Activated T-cell treated with anti-CD3 and anti-CD28 coated beads, Interleukin-2, amount 50 U/mL, for 72 hours (primary cell): ENCODE measurements around the gene RTCA. TPM values are rescaled to one million over a fixed set of nuclear protein-coding genes. Genes with fewer than 3 reads are reported as not detected.

ENCODE experiments used
- ATAC-seq, 2 donors: fragments of 150-1000 bp; cut with Tn5 transposase; replicated peaks in 1 of 2; 2 replicates each; pipeline ENCODE4 v1.10.0; 2021; ENCODE audit warnings: moderate library complexity in 2 of 2, mild to moderate bottlenecking in 1 of 2
- DNase-seq, 2 donors: peaks; one replicate each; pipeline ENCODE4 v3.0.0; 2021 to 2022; ENCODE audit warnings: mixed read lengths in 1 of 2
- H3K27ac Mint-ChIP-seq: one replicate; pipeline ENCODE4 v1.8.0; 2022; ENCODE audit warnings: mild to moderate bottlenecking, moderate library complexity, mixed read lengths
- H3K27me3 Mint-ChIP-seq: one replicate; pipeline ENCODE4 v1.8.0; 2022; ENCODE audit warnings: low read depth, mixed read lengths
- H3K36me3 Mint-ChIP-seq, 2 donors: one replicate each; pipeline ENCODE4 v1.8.0; 2022; ENCODE audit warnings: mixed read lengths in 2 of 2, mild to moderate bottlenecking in 1 of 2; ENCODE audit not compliant: insufficient read depth in 2 of 2
- H3K4me1 Mint-ChIP-seq: one replicate; pipeline ENCODE4 v1.8.0; 2022; ENCODE audit warnings: low read depth, mixed read lengths
- H3K4me3 Mint-ChIP-seq, 2 donors: one replicate each; pipeline ENCODE4 v1.8.0; 2022; ENCODE audit warnings: mild to moderate bottlenecking in 2 of 2, mixed read lengths in 2 of 2, moderate library complexity in 2 of 2
- H3K9me3 Mint-ChIP-seq, 2 donors: one replicate each; pipeline ENCODE4 v1.8.0; 2022; ENCODE audit warnings: mixed read lengths in 2 of 2
- total RNA-seq, 2 donors: library from RNA; stranded (reverse); gene quantifications; one replicate each; pipeline ENCODE4 v1.2.3, GENCODE V29; 2022

The RTCA gene
- total RNA-seq, 2 donors from 2014 or later, result 81.6 to 81.9 TPM

DNA sequence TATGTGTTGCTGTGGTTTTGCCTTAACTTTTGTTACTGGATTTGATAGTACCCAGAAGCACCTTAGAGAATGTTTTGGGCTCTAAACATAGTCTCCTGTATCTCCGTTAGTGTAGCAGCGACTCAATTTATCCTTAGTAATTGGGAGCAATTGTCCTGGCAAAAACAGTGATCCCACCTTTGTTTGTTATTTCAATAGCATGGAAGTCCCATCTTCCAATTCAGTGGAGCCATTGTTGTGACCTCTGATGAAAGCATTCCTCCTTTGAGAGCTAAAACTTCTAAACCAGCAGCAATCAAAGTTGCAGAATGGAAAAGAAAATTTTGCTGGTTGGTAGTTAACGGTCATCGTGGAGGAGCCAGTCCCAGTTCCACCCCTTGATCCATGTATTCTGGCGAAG is 34.7 kb downstream of the RTCA start:
- Mint-ChIP-seq H3K27me3 (no peaks in the 10 kb centered on the region), H3K27ac (no peak overlapping the region), H3K36me3 (peaks cover 1 to 2% of the 10 kb centered on the region in 2 donors), H3K4me1 (peaks cover 13% of the 10 kb centered on the region), H3K4me3 (no peak overlapping the region), H3K9me3 (no peaks in the 10 kb centered on the region)
- ATAC-seq, result no peak
- DNase-seq, result no peak

GRCh38 chr1:100302739-100303138 is 36.7 kb downstream of the RTCA start:
- Mint-ChIP-seq H3K9me3 (peaks cover 0 to 3% of the 10 kb centered on the region in 2 donors), H3K36me3 (peaks cover 0 to 4% of the 10 kb centered on the region in 2 donors), H3K27me3 (no peaks in the 10 kb centered on the region), H3K4me1 (peaks cover 28% of the 10 kb centered on the region), H3K27ac (no peak overlapping the region), H3K4me3 (no peak overlapping the region)
- no peak for DNase-seq
- ATAC-seq, result no peak

GRCh38 chr1:100304227-100304626 is 38.2 kb downstream of the RTCA start:
- Mint-ChIP-seq H3K4me3 (no peak overlapping the region), H3K36me3 (peaks cover 2 to 4% of the 10 kb centered on the region in 2 donors), H3K27me3 (no peaks in the 10 kb centered on the region), H3K9me3 (peaks cover 2 to 3% of the 10 kb centered on the region in 2 donors), H3K27ac (no peak overlapping the region), H3K4me1 (peaks cover 32% of the 10 kb centered on the region)
- no peak for ATAC-seq
- DNase-seq, result no peak

DNA sequence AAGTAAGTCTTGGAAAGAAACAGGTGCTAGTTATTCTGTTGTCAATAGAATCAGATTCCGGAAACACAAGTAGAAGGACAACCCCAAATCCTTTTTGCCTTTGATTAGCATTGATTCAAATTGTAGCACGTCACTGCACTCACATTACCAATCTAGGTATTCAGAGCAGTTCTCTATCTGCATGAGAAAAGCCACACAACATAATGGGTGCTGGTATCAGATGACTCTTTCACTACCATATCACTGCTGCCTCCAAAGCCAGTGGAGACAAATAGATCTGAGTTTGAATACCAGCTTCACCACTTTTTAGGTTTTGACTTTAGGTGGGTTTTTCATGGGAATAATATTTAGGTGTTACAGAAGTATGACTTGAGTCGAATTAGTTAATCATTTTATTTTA is 38.9 kb downstream of the RTCA start:
- Mint-ChIP-seq H3K9me3 (peaks cover 2 to 3% of the 10 kb centered on the region in 2 donors), H3K27me3 (no peaks in the 10 kb centered on the region), H3K36me3 (peaks cover 2 to 4% of the 10 kb centered on the region in 2 donors), H3K27ac (no peak overlapping the region), H3K4me3 (no peak overlapping the region), H3K4me1 (peaks cover 25% of the 10 kb centered on the region)
- ATAC-seq, result no peak
- no peak for DNase-seq

DNA sequence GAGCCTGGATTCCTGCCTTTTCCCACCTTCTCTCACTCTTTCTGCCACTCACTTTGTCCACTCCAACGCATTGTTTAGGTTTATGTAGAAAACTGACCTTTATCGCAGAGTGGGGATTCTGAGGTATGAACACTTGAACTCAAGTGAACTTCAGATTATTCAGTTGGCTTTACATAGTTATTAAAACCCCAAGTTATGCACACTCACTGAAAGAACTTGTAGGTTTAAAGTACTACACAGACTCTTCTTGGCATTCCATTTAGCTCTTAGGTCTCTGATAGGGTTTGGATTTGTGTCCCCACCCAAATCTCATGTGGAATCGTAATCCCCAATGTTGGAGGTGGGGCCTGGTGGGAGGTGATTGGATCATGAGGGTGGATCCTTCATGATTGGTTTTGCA is 39.9 kb downstream of the RTCA start:
- H3K27ac Mint-ChIP-seq, result no peak overlapping the region
- no peaks in the 10 kb centered on the region for H3K27me3 Mint-ChIP-seq
- peaks cover 4 to 7% of the 10 kb centered on the region in 2 donors for H3K36me3 Mint-ChIP-seq
- no peak overlapping the region for H3K4me3 Mint-ChIP-seq
- ATAC-seq, result no peak
- H3K9me3 Mint-ChIP-seq, result peaks cover 2 to 3% of the 10 kb centered on the region in 2 donors
- peaks cover 25% of the 10 kb centered on the region for H3K4me1 Mint-ChIP-seq
- no peak for DNase-seq

DNA sequence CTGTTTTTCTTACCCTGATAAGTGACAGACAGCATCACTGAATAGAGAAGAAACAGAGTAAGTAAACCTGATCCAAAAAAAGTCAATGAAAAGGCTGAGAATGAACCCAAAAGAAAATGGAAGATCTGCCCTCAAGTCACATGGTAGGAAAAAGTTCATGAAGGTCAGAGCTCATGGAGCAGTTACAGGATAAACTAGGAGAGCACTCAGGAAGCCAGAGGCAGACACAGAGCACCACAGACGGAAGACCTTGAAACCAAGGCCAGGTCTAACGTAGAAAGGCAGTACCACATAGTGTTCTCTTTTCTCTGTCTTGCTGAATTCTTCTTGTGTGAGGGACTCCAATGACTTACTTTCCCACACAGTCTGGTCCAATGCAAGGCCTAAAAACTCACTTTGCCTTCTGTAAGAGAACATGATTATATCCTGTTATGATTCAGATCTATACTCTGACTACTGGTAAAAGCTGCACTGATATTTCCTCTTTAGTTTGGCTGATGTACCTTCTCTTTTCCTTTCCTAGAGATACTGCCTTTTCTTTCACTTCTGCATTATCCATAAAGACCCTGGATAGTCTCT is 40.8 kb downstream of the RTCA start:
- DNase-seq (no peak), ATAC-seq (peak; percentile 78 to 84)
- Mint-ChIP-seq H3K36me3 (peaks cover 4 to 7% of the 10 kb centered on the region in 2 donors), H3K9me3 (peaks cover 2 to 3% of the 10 kb centered on the region in 2 donors), H3K27me3 (no peaks in the 10 kb centered on the region), H3K4me1 (peaks cover 25% of the 10 kb centered on the region), H3K27ac (peak overlapping the region; percentile 5), H3K4me3 (peak overlapping the region in 1 of 2 donors; percentile 3)

- Mint-ChIP-seq H3K27ac (no peak overlapping the region), H3K27me3 (no peaks in the 10 kb centered on the region), H3K4me1 (peaks cover 25% of the 10 kb centered on the region), H3K36me3 (peaks cover 4 to 7% of the 10 kb centered on the region in 2 donors), H3K4me3 (no peak overlapping the region), H3K9me3 (peaks cover 2 to 3% of the 10 kb centered on the region in 2 donors)
- DNase-seq (no peak), ATAC-seq (peak; percentile 75 to 76)
These were observed 42.8 kb downstream of the RTCA start for GRCh38 chr1:100308777-100309176.

GRCh38 chr1:100309863-100310262 is 43.8 kb downstream of the RTCA start:
- Mint-ChIP-seq H3K4me3 (no peak overlapping the region), H3K27ac (no peak overlapping the region), H3K4me1 (peaks cover 25% of the 10 kb centered on the region), H3K9me3 (peaks cover 2 to 3% of the 10 kb centered on the region in 2 donors), H3K27me3 (no peaks in the 10 kb centered on the region), H3K36me3 (peaks cover 4 to 7% of the 10 kb centered on the region in 2 donors)
- ATAC-seq (no peak), DNase-seq (no peak)

- Mint-ChIP-seq H3K36me3 (peaks cover 7 to 12% of the 10 kb centered on the region in 2 donors), H3K27me3 (no peaks in the 10 kb centered on the region), H3K4me1 (peaks cover 3% of the 10 kb centered on the region), H3K9me3 (peaks cover 4% of the 10 kb centered on the region in 2 donors), H3K27ac (no peak overlapping the region), H3K4me3 (no peak overlapping the region)
- no peak for ATAC-seq
- no peak for DNase-seq
These were observed 47.4 kb downstream of the RTCA start for GRCh38 chr1:100313382-100313781.

DNA sequence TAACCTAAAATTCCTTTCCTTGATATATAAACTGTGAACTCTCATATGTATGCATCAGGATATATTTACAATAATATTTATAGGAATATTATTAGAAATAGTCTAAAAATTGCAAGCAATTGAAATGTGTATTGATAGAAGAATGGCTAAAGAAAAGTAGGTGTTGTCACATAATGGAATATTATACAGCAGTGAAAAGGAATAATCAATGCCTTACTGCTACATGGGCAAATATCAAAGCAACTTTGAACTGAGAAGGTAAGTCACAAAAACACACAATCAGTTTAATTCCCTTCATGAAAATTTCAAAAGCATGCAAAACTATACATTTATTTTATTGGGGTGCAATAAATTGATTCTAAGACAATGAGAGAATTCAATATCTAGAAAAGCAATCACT is 50.6 kb downstream of the RTCA start:
- Mint-ChIP-seq H3K9me3 (peaks cover 8 to 9% of the 10 kb centered on the region in 2 donors), H3K27me3 (no peaks in the 10 kb centered on the region), H3K4me3 (no peak overlapping the region), H3K27ac (no peak overlapping the region), H3K4me1 (no peaks in the 10 kb centered on the region), H3K36me3 (peaks cover 12 to 15% of the 10 kb centered on the region in 2 donors)
- no peak for ATAC-seq
- no peak for DNase-seq

DNA sequence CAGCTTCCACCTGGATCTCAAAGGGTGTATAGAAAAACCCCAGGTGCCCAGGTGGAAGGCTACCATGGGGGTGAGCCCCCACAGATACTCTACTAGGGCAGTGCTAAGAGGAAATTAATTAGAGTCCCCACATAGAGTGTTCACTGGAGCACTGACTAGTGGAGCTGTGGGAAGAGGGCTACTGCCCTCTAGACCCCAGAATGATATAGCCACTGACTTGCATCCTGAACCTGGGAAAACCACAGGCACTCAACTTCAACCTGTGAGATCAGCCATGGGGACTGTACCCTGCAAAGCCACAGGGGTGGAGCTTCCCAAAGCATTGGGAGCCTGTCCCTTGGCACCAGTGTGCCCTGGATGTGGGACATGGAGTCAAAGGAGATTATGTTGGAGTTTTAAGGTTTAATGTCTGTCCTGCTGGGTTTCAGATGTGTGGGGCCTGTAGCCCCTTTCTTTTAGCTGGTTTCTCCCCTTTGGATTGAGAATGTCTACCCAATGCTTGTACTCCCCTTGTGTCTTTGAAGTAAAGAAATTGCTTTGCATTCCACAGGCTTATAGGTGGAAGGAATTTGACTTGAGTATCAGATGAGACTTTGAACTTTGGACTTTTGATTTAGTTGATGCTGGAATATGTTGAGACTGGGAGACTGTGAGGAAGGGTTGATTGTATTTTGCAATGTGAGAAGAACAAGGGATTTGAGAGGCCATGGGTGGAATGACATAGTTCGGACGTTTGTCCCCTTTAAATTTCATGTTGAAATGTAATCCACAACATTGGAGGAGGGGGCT is 54.5 kb downstream of the RTCA start:
- Mint-ChIP-seq H3K4me1 (peaks cover 15% of the 10 kb centered on the region), H3K4me3 (no peak overlapping the region), H3K27me3 (no peaks in the 10 kb centered on the region), H3K9me3 (peaks cover 8 to 9% of the 10 kb centered on the region in 2 donors), H3K27ac (no peak overlapping the region), H3K36me3 (peaks cover 12 to 15% of the 10 kb centered on the region in 2 donors)
- ATAC-seq (no peak), DNase-seq (no peak)

- H3K9me3 Mint-ChIP-seq, result peaks cover 8 to 9% of the 10 kb centered on the region in 2 donors
- no peak for ATAC-seq
These were observed 55.1 kb downstream of the RTCA start for GRCh38 chr1:100321100-100321493.

DNA sequence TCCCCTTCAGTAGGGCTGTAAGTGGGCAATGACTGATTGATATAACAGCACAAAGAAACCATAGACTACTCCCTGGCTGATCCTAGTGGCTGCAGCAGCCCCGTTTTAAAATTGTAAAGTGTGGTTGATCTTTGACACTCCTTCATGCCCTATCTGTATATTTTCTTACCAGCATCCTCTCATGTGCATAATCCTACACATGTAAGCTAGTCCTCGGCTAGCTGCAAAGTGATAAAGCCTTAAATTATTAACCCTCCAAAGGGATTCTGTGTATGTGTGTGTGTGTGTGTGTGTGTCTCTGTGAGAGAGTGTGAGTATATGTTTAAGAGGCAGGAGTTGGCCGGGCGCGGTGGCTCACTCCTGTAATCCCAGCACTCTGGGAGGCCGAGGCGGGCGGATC is 55.5 kb downstream of the RTCA start:
- Mint-ChIP-seq H3K4me3 (no peak overlapping the region), H3K27ac (no peak overlapping the region), H3K27me3 (no peaks in the 10 kb centered on the region), H3K4me1 (peaks cover 15% of the 10 kb centered on the region), H3K36me3 (peaks cover 9 to 10% of the 10 kb centered on the region in 2 donors), H3K9me3 (peaks cover 8 to 9% of the 10 kb centered on the region in 2 donors)
- no peak for ATAC-seq
- no peak for DNase-seq

More at GRCh38 chr1:100321100-100321493, 55.1 kb downstream of the RTCA start:
- Mint-ChIP-seq H3K36me3 (peaks cover 12% of the 10 kb centered on the region in 2 donors), H3K4me3 (no peak overlapping the region), H3K27ac (no peak overlapping the region), H3K27me3 (no peaks in the 10 kb centered on the region), H3K4me1 (peaks cover 15% of the 10 kb centered on the region)
- no peak for DNase-seq
